GM18508 (cell line): Measurements from ENCODE around the gene UHMK1.
"Not testable (repeated sequence)": the region's sequence is repeated elsewhere in the genome, so short reads cannot be mapped to it uniquely, and the experiment has no call there.

ENCODE experiments used
- ATAC-seq: cut with Tn5 transposase; IDR thresholded peaks from one replicate; pipeline ENCODE4 v1.9.1; 2021; ENCODE audit warnings: moderate number of reproducible peaks; ENCODE audit not compliant: insufficient read depth, unreplicated experiment

Gene UHMK1

GRCh38 chr1:162497723-162498495 is at the start of gene UHMK1:
UHMK1 (plus strand) TSS chr1:162497818; CDS start chr1:162498001, 183 bp downstream.
- ATAC-seq: peak; percentile 89

GRCh38 chr1:162454361-162454760 is 43.3 kb upstream of the UHMK1 start:
- ATAC-seq: not testable (repeated sequence)

DNA sequence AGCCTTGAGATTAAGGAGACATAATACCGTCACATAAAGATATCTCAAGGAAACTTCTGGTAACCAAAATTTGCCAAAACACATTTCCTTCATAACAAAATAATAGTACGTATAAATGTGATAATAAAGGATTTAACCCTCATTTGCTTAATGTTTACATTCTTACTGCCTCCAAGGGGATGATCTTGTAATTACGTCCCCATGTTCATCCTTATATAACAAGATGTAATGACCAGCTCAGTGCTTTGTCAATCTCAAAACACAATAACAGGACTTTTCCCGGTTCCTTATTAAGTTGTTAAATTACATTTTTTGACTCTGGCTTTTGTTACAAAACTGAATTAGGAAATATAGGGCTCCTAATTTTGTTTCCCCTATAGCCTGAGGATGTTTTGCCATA is 41.3 kb upstream of the UHMK1 start:
- ATAC-seq: no peak

DNA sequence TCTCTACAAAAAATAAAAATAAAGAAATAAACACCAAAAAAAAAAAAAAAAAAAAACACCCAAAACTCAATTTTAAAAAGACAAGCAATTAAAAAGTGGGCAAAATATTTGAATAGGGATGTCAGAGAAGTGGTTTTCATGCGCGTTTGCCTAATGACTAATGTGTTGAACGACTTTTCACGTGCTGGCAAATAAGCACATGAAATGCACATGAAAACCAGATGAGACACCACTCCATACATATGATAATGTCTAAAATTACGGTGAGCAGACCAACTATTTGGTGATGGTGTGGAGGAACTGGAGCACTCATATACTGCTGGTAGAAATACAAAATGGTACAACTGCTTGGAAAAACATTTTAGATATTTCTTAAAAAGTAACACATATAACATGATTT is 39.4 kb upstream of the UHMK1 start:
- ATAC-seq: no peak

DNA sequence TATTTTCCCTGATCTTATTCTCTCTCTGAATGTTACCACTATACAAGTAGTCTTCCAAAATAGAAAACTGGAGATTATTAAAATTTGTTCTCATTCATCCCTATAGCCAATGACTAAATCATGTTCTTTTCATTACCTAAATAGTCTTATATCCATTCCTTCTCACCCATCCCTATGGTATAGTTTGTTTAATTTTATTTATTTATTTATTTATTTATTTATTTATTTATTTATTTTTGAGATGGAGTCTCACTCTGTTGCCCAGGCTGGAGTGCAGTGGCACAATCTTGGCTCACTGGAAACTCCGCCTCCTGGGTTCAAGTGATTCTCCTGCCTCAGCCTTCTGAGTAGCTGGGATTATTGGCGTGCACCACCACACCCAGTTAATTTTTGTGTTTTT is 35.2 kb upstream of the UHMK1 start:
- not testable (repeated sequence) for ATAC-seq

GRCh38 chr1:162463021-162463420 is 34.6 kb upstream of the UHMK1 start:
- ATAC-seq: no peak

- no peak for ATAC-seq
Measured at GRCh38 chr1:162466797-162467196, 30.8 kb upstream of the UHMK1 start.

GRCh38 chr1:162470216-162470615 is 27.4 kb upstream of the UHMK1 start:
- no peak for ATAC-seq

DNA sequence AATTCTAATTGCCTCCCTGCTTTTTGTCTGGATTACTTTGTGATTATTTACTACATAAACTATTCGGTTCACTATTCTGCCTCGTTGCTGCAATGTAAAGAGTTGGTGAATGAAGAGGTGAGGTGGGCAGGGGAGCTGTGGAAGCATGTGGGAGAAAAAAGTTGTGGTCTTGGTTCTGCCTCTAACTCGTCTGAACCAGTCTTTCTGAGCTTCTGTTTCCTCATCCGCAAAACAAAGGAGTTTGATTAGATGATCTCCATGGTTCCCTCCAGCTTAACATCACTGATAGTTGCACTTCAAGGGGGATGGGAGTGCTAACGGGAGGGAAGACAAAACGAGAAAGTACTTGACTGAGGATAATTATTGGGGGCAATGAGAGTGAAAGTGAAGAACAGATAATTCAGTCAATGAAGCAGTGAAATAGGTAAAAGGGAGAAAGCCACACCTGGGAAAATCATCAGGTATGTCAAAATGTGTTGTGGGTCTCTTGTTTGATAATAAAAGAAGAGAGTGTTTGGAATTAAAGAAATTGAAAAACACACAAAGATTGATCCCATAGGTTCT is 26.2 kb upstream of the UHMK1 start:
- ATAC-seq: no peak

- ATAC-seq: no peak
Measured at GRCh38 chr1:162475089-162475488, 22.5 kb upstream of the UHMK1 start.

DNA sequence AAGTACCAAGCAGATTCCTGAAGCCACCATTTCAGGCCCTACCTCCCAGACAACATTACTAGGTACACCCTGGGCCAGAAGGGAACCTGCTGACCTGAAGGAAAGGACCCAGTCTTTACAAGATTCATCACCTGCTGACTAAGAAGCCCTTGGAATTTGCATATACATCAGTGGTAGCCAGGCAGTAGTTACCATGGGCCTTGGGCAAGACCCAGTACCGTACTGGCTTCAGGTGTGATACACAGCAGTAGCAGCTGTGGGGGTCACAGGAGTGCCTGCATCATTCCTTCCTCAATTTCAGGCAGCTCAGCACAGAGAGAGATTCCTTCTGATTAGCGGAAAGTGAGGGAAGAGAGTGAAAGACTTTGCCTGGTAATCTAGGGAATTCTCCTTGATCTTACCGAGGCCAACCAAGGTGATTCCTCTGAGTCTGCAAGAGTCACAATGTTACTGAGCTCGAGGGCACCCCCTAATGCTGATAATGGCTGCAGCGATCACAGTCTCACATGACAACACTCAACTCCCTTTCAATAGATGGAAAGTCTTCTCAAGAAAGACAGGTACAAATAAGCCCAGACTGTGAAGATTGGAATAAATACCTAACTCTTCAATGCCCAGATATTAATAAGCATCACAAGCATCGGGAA is 22.0 kb upstream of the UHMK1 start:
- ATAC-seq: no peak

DNA sequence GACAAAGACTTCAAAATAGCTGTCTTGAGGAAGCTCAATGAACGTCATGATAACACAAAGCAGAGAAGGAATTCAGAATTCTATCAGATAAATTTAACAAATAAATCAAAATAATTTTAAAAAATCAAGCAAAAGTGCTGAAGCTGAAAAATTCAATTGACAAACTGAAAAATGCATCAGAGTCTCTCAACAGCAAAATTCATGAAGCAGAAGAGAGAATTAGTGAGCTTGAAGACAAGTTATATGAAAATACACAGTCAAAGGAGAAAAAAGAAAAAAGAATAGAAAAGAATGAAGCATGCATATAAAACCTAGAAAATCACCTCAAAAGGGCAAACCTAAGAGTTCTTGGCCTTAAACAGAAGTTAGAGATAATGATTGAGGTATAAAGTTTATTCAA is 21.0 kb upstream of the UHMK1 start:
- ATAC-seq: no peak

GRCh38 chr1:162485236-162485635 is 12.4 kb upstream of the UHMK1 start:
- no peak for ATAC-seq

DNA sequence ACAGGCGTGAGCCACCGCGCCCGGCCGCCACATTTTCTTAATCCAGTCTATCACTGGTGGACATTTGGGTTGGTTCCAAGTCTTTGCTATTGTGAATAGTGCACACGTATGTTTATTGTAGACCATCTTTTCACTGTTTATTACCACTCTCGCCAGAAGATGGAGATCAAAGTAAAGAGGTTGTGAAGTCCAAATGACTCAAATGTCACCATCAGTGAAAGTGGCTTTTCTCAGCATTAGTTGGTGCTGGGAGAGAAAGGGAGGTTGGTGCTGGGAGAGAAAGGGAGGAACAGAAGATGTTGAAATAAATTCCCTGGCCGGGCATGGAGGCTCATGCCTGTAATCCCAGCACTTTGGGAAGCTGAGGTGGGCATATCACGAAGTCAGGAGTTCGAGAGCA is 10.4 kb upstream of the UHMK1 start:
- ATAC-seq: no peak

DNA sequence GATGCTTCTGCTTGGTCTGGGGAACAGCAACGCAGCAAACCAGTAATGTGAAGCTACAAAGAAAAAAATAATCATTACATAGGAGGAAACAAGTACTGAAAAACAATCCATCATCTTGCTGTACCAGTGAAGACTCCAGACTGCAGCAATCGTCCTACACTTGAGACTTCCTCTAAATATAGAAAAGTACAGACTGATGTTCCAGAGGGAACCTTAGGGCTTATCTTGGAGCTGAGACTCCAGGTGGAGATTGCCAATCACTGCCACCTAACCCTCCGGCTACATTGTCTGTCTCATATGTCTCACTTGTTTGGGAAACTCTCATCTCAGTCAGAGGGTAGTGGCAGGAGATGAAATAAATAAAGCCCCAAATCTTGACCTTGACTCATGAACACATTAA is 9.4 kb upstream of the UHMK1 start:
- ATAC-seq: no peak

DNA sequence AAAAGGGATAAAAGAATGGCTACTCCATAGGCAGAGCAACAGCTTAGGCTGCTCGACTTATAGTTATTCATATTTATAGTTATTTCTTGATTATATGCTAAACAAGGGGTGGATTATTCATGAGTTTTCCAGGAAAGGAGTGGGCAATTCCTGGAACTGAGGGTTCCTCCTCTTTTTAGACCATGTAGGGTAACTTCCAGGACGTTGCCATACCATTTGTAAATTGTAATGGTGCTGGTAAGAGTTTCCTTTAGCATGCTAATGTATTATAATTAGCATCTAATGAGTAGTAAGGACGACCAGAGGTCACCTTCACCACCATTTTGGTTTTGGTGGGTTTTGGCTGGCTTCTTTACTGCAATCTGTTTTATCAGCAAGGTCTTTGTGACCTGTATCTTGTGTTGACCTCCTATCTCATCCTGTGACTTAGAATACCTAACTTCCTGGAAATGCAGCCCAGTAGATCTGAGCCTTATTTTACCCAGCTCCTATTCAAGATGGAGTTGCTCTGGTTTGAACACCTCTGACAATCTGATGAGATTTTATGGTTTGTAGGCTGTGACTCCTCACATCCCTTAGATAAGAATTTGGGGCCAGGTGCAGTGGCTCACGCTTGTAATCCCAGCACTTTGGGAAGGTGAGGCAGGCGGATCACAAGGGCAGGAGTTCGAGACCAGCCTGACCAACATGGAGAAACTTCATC is 1.9 kb upstream of the UHMK1 start:
- not testable (repeated sequence) for ATAC-seq

GRCh38 chr1:162497104-162497722 is 405 bp upstream of the UHMK1 start:
- no peak for ATAC-seq

DNA sequence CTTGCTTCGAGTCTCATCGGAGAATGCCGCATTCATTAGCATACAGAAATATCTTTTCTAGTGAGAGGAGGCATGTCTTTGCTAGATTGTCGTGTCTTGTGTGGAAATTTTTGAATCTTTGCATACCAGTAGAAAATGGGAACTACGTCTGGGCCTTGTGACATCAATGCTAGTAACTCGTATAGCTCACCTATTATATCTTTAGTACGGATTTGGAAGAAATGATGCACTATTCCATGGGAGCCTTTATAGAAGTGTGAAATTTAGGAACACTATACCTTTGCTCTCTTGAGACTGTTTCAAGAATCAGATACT is 835 bp downstream of the UHMK1 start:
- ATAC-seq: no peak

- no peak for ATAC-seq
Measured at GRCh38 chr1:162500805-162501204, 3.2 kb downstream of the UHMK1 start.

DNA sequence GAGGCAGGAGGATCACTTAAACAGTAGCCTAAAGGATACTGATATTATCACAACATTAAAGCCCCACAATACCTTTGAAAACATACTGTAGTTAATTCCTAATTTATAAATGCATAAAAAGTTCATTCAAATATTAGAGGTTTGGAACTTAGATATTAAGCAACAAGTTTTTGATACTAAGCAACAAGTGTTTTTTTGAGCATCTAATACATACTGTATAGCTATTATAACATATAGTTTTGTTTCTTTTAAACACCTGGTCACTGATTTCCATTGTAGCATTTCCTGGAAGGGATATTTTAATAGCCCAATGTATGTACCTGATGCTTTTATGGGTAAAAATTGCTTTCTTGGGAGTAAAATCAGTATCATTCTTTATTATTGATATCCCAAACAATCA is 4.5 kb downstream of the UHMK1 start:
- ATAC-seq: no peak

DNA sequence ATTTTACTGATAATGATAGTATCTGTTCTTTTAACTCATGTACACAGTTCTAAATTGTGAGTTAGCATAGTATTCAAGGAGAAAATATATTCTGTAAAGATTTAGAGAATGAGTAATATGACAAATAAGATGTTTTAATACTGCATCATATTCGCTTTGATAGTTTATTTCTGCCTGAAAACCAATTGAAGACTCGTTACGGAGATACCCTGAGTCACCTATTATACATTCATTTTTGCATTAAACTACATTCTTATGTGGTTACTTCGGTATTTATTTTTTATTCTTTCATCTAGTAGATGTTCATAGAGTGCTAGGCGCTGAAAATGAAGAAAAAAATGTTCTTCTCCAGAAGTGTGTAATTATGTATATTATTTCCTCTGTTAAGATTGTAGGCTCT is 5.3 kb downstream of the UHMK1 start:
- no peak for ATAC-seq
